SK-N-MC (cell line): Measurements from ENCODE around the gene PLPP4.

Source experiments
- DNase-seq: peaks from one replicate; pipeline ENCODE4 v3.0.0-alpha.2; 2011; ENCODE audit warnings: low read depth, low spot score
- H3K27ac ChIP-seq: fragments of 200-600 bp; sonication (generic); 2 replicates; pipeline ENCODE4 v1.5.1; 2016; ENCODE audit warnings: mixed run types
- H3K36me3 ChIP-seq: fragments of 200-600 bp; sonication (generic); 2 replicates; pipeline ENCODE4 v1.6.1; 2017; ENCODE audit warnings: antibody characterized with exemption, low read length, mixed read lengths; ENCODE audit not compliant: insufficient read depth
- H3K4me3 ChIP-seq: fragments of 200-600 bp; sonication (generic); 2 replicates; pipeline ENCODE4 v1.5.1; 2016
- H3K9ac ChIP-seq: fragments of 200-600 bp; sonication (generic); 2 replicates; pipeline ENCODE4 v1.8.0; 2017; ENCODE audit warnings: mixed run types, mixed read lengths; ENCODE audit not compliant: insufficient read length
- H3K9me3 ChIP-seq: fragments of 200-600 bp; sonication (generic); 2 replicates; pipeline ENCODE4 v1.6.1; 2017; ENCODE audit warnings: low read depth, mild to moderate bottlenecking, antibody characterized with exemption, low read length, moderate library complexity, mixed read lengths
- EZH2 ChIP-seq: fragments of 200-600 bp; sonication (generic); IDR thresholded peaks from one replicate; pipeline ENCODE4 v1.6.1; 2017; ENCODE audit warnings: antibody characterized with exemption
- FOXP2 ChIP-seq: optimal IDR thresholded peaks from 2 replicates; pipeline ENCODE3; 2011; ENCODE audit warnings: mild to moderate bottlenecking, moderate library complexity; ENCODE audit not compliant: insufficient read depth; ENCODE audit errors: extremely low read length, control extremely low read depth
- POLR2AphosphoS5 ChIP-seq: IDR thresholded peaks from 2 replicates; pipeline ENCODE4 v1.6.1; 2012; ENCODE audit warnings: mild to moderate bottlenecking, low read depth, low read length, borderline replicate concordance

The PLPP4 gene

GRCh38 chr10:120451968-120452367 lies 5.1 kb upstream of the PLPP4 start:
- DNase-seq = no peak
- Histone ChIP-seq H3K9ac (no peak overlapping the region), H3K36me3 (no peaks in the 10 kb centered on the region), H3K9me3 (no peaks in the 10 kb centered on the region), H3K4me3 (no peak overlapping the region), H3K27ac (no peak overlapping the region)
- TF ChIP-seq EZH2 = no peak
- no peak for TF ChIP-seq FOXP2
- no peak for TF ChIP-seq POLR2AphosphoS5

GRCh38 chr10:120453319-120453718 lies 3.7 kb upstream of the PLPP4 start:
- Histone ChIP-seq H3K9ac (no peak overlapping the region), H3K27ac (no peak overlapping the region), H3K36me3 (no peaks in the 10 kb centered on the region), H3K9me3 (no peaks in the 10 kb centered on the region), H3K4me3 (no peak overlapping the region)
- no peak for DNase-seq
- no peak for TF ChIP-seq EZH2
- TF ChIP-seq FOXP2 = no peak
- TF ChIP-seq POLR2AphosphoS5 = no peak

DNA sequence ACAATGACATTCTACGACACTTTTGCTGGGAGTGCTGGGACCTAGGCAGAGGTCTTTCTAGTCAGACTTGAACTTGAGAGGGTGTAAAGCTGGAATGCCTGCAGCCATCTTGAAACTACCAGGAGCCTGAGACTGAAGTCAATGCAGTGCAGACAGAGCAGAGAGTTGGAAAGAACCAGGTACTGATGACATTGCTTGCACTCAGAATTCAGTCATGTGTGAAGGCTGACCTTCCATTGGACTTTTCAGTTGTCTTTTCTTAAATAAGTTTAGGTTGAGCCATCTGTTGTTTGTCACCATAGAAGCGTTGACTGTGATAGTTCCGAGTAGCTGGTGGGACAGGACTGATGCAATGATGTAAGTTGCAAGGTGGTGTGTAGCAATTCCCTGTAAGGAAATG lies 3.1 kb upstream of the PLPP4 start:
- H3K27ac ChIP-seq = no peak overlapping the region
- no peak overlapping the region for H3K4me3 ChIP-seq
- no peaks in the 10 kb centered on the region for H3K9me3 ChIP-seq
- no peak for TF ChIP-seq FOXP2
- TF ChIP-seq POLR2AphosphoS5 = no peak
- TF ChIP-seq EZH2 = no peak
- no peak for DNase-seq
- no peak overlapping the region for H3K9ac ChIP-seq
- H3K36me3 ChIP-seq = no peaks in the 10 kb centered on the region

- no peak overlapping the region for H3K27ac ChIP-seq
- H3K4me3 ChIP-seq = no peak overlapping the region
- H3K9me3 ChIP-seq = no peaks in the 10 kb centered on the region
- H3K9ac ChIP-seq = no peak overlapping the region
- TF ChIP-seq POLR2AphosphoS5 = no peak
- no peak for TF ChIP-seq EZH2
- no peak for TF ChIP-seq FOXP2
- H3K36me3 ChIP-seq = no peaks in the 10 kb centered on the region
- no peak for DNase-seq
Measured at GRCh38 chr10:120455004-120455403, 2.0 kb upstream of the PLPP4 start.

- DNase-seq = no peak
- no peaks in the 10 kb centered on the region for H3K36me3 ChIP-seq
- TF ChIP-seq POLR2AphosphoS5 (no peak), FOXP2 (no peak), EZH2 (no peak)
- H3K9me3 ChIP-seq = no peaks in the 10 kb centered on the region
- H3K27ac ChIP-seq = no peak overlapping the region
- H3K4me3 ChIP-seq = no peak overlapping the region
- no peak overlapping the region for H3K9ac ChIP-seq
Measured at GRCh38 chr10:120455606-120456005, 1.4 kb upstream of the PLPP4 start.

GRCh38 chr10:120456143-120456625 lies 843 bp upstream of the PLPP4 start:
- no peak overlapping the region for H3K9ac ChIP-seq
- H3K27ac ChIP-seq = no peak overlapping the region
- DNase-seq = no peak
- peak overlapping the region; percentile 40; the same call in 1 of the 2 replicates for H3K4me3 ChIP-seq
- H3K9me3 ChIP-seq = no peaks in the 10 kb centered on the region
- TF ChIP-seq FOXP2 = no peak
- no peak for TF ChIP-seq POLR2AphosphoS5
- H3K36me3 ChIP-seq = no peaks in the 10 kb centered on the region

DNA sequence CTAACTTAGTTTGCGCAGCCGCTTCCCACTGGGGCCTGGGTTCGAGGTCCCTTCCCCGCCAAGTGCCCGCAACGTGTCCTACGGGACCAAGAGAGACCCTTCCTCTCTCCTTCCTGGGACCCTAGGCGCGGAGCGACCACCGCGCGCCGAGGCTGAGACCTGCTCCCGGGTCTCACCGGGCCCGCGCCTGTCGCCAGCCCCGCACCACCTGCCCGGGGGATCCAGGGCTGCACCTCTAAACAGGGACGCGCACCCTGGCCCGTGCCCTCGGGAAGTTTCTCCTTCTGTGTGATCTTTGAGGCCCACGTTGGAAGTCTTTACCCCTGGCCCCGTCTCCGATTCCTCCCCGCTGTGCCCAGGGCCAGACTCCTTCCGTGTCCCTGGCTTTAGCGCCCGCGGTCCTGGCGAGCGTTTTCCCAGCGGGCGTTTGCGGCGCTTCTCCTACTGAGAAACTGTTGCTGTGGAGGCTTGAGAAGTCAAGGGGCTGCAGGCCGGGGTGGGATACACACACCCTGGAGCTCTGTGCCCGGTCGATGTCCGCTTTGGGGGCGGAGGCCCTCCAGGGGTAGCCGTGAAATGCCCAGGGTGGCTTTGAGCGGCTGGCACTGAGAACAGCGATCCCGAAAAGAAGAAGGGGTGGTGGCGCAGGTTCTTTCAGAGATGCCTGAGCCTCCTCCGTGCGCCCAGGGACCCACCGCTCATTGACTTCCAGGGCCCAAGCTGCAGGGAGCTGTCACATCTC lies 575 bp downstream of the PLPP4 start:
- no peaks in the 10 kb centered on the region for H3K36me3 ChIP-seq
- H3K27ac ChIP-seq = no peak overlapping the region
- TF ChIP-seq EZH2 = no peak
- no peak for TF ChIP-seq POLR2AphosphoS5
- TF ChIP-seq FOXP2 = no peak
- no peaks in the 10 kb centered on the region for H3K9me3 ChIP-seq
- no peak overlapping the region for H3K4me3 ChIP-seq
- no peak overlapping the region for H3K9ac ChIP-seq
- DNase-seq = no peak

- no peak for DNase-seq
- Histone ChIP-seq H3K4me3 (no peak overlapping the region), H3K27ac (no peak overlapping the region), H3K9ac (no peak overlapping the region), H3K36me3 (no peaks in the 10 kb centered on the region), H3K9me3 (no peaks in the 10 kb centered on the region)
- TF ChIP-seq FOXP2 (no peak), POLR2AphosphoS5 (no peak), EZH2 (no peak)
Measured at GRCh38 chr10:120458432-120458831, 1.4 kb downstream of the PLPP4 start.

DNA sequence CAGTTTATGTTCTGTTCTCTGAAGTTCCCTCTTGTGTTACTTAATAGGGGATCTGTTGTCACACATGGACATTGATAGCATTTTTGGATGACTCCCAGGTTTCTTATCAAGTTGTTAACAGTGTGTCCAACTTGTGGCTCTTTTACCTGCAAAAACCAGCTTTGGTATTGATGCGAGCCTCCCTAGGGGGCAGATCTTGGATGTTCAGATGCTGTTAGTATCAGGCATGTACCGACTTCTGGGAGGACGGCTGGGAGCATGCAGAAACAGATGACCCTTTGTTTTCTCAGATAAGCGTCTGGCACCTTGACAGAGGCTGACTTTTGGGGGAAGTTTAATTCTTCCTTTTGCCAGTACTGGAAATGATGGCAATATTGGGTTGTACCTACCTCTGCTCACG lies 2.2 kb downstream of the PLPP4 start:
- no peak for DNase-seq
- TF ChIP-seq POLR2AphosphoS5 (no peak), FOXP2 (no peak), EZH2 (no peak)
- no peak overlapping the region for H3K4me3 ChIP-seq
- H3K27ac ChIP-seq = no peak overlapping the region
- no peaks in the 10 kb centered on the region for H3K36me3 ChIP-seq
- no peak overlapping the region for H3K9ac ChIP-seq
- H3K9me3 ChIP-seq = no peaks in the 10 kb centered on the region
